PC-3 (cell line): ENCODE measurements around the gene TMUB1. TPM values are rescaled to one million over a fixed set of nuclear protein-coding genes. Genes with fewer than 3 reads are reported as not detected.
A peak's percentile ranks its signal among the peaks of the same experiment; 100 is the strongest.

Experiments
- ATAC-seq: fragments of 200-7000 bp; cut with Tn5 transposase; 2 replicates; pipeline ENCODE4 v1.9.1; 2020; ENCODE audit warnings: mild to moderate bottlenecking, moderate library complexity
- BruUV-seq: library from RNA; stranded (reverse); fragments of 400-500 nt; replicated peaks from 2 replicates; lab custom pipeline; 2021; lab: Mats Ljungman, UMichigan
- CTCF ChIA-PET: fragments of 300-600 bp; sonication (Branson Sonifier 250); formaldehyde crosslinking; loops from one replicate; lab custom pipeline; 2022; ENCODE audit warnings: antibody characterized with exemption; lab: Charles Lee
- POLR2A ChIA-PET: fragments of 300-600 bp; sonication (Branson Sonifier 250); formaldehyde crosslinking; loops from one replicate; lab custom pipeline; 2022; ENCODE audit warnings: antibody characterized with exemption; ENCODE audit not compliant: unreplicated experiment; lab: Charles Lee
- DNase-seq: peaks from one replicate; pipeline ENCODE4 v3.0.0-alpha.2; 2015
- H2AFZ ChIP-seq: fragments of 300-600 bp; sonication (generic); 2 replicates; pipeline ENCODE4 v1.6.0; 2016; ENCODE audit warnings: antibody characterized with exemption, low read length
- H3F3A ChIP-seq: fragments of 300-600 bp; sonication (generic); one replicate; pipeline ENCODE4 v1.6.0; 2017; ENCODE audit warnings: antibody characterized with exemption, low read length, control low read depth, mild to moderate bottlenecking; ENCODE audit not compliant: unreplicated experiment
- H3K27ac ChIP-seq: fragments of 300-600 bp; sonication (generic); 2 replicates; pipeline ENCODE4 v1.5.1; 2016; ENCODE audit warnings: mild to moderate bottlenecking, low read length
- H3K27me3 ChIP-seq: fragments of 300-600 bp; sonication (generic); 2 replicates; pipeline ENCODE4 v1.6.1; 2016; ENCODE audit warnings: low read length, mixed read lengths
- H3K36me3 ChIP-seq: fragments of 300-600 bp; sonication (generic); 2 replicates; pipeline ENCODE4 v1.6.1; 2016; ENCODE audit warnings: low read depth, mixed run types, low read length, mixed read lengths
- H3K4me1 ChIP-seq: fragments of 300-600 bp; sonication (generic); 2 replicates; pipeline ENCODE4 v1.5.1; 2016; ENCODE audit warnings: low read length; ENCODE audit not compliant: insufficient read depth
- H3K4me2 ChIP-seq: fragments of 300-600 bp; sonication (generic); 2 replicates; pipeline ENCODE4 v1.6.0; 2016; ENCODE audit warnings: low read length
- H3K4me3 ChIP-seq: fragments of 300-600 bp; sonication (generic); 2 replicates; pipeline ENCODE4 v1.5.1; 2016; ENCODE audit warnings: mild to moderate bottlenecking, low read length, mixed read lengths
- H3K79me2 ChIP-seq: fragments of 300-600 bp; sonication (generic); 2 replicates; pipeline ENCODE4 v1.6.1; 2017; ENCODE audit warnings: low read length, mixed read lengths
- H3K9ac ChIP-seq: fragments of 300-600 bp; sonication (generic); 2 replicates; pipeline ENCODE4 v1.6.0; 2016; ENCODE audit warnings: mild to moderate bottlenecking, low read length
- H3K9me2 ChIP-seq: fragments of 300-600 bp; sonication (generic); replicated peaks from 2 replicates; pipeline ENCODE4 v1.6.1; 2016; ENCODE audit warnings: mixed run types, low read length, mixed read lengths
- H3K9me3 ChIP-seq: fragments of 300-600 bp; sonication (generic); 2 replicates; pipeline ENCODE4 v1.6.1; 2016; ENCODE audit warnings: low read length, mixed read lengths
- H4K20me1 ChIP-seq: fragments of 300-600 bp; sonication (generic); 2 replicates; pipeline ENCODE4 v1.6.1; 2016; ENCODE audit warnings: low read length, mixed read lengths
- CTCF ChIP-seq: fragments of 300-600 bp; sonication (generic); conservative IDR thresholded peaks from 2 replicates; pipeline ENCODE4 v1.5.1; 2017; ENCODE audit warnings: antibody characterized with exemption, low read depth, mild to moderate bottlenecking, low read length
- EZH2 ChIP-seq: fragments of 300-600 bp; sonication (generic); IDR thresholded peaks from one replicate; pipeline ENCODE4 v1.6.1; 2017; ENCODE audit warnings: antibody characterized with exemption, mild to moderate bottlenecking, low read length; ENCODE audit not compliant: unreplicated experiment
- EZH2phosphoT487 ChIP-seq: fragments of 300-600 bp; sonication (generic); IDR thresholded peaks from 2 replicates; pipeline ENCODE4 v1.6.1; 2018; ENCODE audit warnings: mild to moderate bottlenecking, antibody characterized with exemption, low read length, borderline replicate concordance
- intact Hi-C: fragments of 100-400 bp; cut with micrococcal nuclease; formaldehyde crosslinking; loops from 2 replicates; pipeline ENCODE4 v1.9.0; 2023
- total RNA-seq: library from RNA; depleted of rRNA; stranded (reverse); fragments of >200 nt; gene quantifications from 2 replicates; pipeline ENCODE4 v1.2.3, GENCODE V29; 2014

TMUB1 gene
- total RNA-seq, 1 experiment from 2014 or later: 52.1 TPM

GRCh38 chr7:151058781-151059366 lies 24.4 kb downstream of the TMUB1 start:
- peaks cover 32% of the 10 kb centered on the region for H3K79me2 ChIP-seq
- POLR2A ChIA-PET: interaction anchor here (0.6 kb wide), 1 partner anchor 57 kb away, joined by 3 read pairs; no protein-coding TSS in a partner anchor

GRCh38 chr7:151057989-151058780 lies 25.1 kb downstream of the TMUB1 start:
- BruUV-seq: TSS peak; percentile 75
- H3K27me3 ChIP-seq: no peaks in the 10 kb centered on the region
- H3K27ac ChIP-seq: peak overlapping the region; percentile 67
- ChIA-PET POLR2A (interaction anchor here (0.6 kb wide), 1 partner anchor 57 kb away, joined by 3 read pairs; no protein-coding TSS in a partner anchor), CTCF (no interaction called here)
- peaks cover 27% of the 10 kb centered on the region for H3K79me2 ChIP-seq
- peak overlapping the region; percentile 82 for H2AFZ ChIP-seq
- no peaks in the 10 kb centered on the region for H3K36me3 ChIP-seq
- H3F3A ChIP-seq: no peaks in the 10 kb centered on the region
- no peaks in the 10 kb centered on the region for H3K9me3 ChIP-seq
- no peaks in the 10 kb centered on the region for H4K20me1 ChIP-seq
- peak overlapping the region; percentile 86 for H3K4me3 ChIP-seq
- no peaks in the 10 kb centered on the region for H3K9me2 ChIP-seq
- peak overlapping the region; percentile 89 for H3K9ac ChIP-seq
- DNase-seq (peak; percentile 98), ATAC-seq (peak; percentile 80)
- TF ChIP-seq EZH2phosphoT487: no peak
- no peak for TF ChIP-seq CTCF
- no peak for TF ChIP-seq EZH2
- H3K4me1 ChIP-seq: peaks cover 45% of the 10 kb centered on the region
- intact Hi-C loops: loop anchor here (1.0 kb wide), 3 partner anchors 22 to 30 kb away; partner anchors contain the start of genes ABCB8, AGAP3 and FASTK
- H3K4me2 ChIP-seq: peak overlapping the region; percentile 99

More at GRCh38 chr7:151058781-151059366, 24.4 kb downstream of the TMUB1 start:
- peak overlapping the region; percentile 82 for H2AFZ ChIP-seq
- CTCF ChIA-PET: no interaction called here
- peak; percentile 30 for DNase-seq
- intact Hi-C loops: loop anchor here (1.0 kb wide), 3 partner anchors 21 to 31 kb away; partner anchors contain the start of genes ABCB8, AGAP3 and FASTK
- H4K20me1 ChIP-seq: no peaks in the 10 kb centered on the region
- H3K36me3 ChIP-seq: no peaks in the 10 kb centered on the region
- H3K9ac ChIP-seq: peak overlapping the region; percentile 89
- BruUV-seq: TSS peak; percentile 63
- no peaks in the 10 kb centered on the region for H3K9me3 ChIP-seq
- H3K4me1 ChIP-seq: peaks cover 48% of the 10 kb centered on the region
- TF ChIP-seq EZH2phosphoT487 (no peak), CTCF (no peak), EZH2 (no peak)
- H3K9me2 ChIP-seq: no peaks in the 10 kb centered on the region
- peak overlapping the region; percentile 67 for H3K27ac ChIP-seq
- no peaks in the 10 kb centered on the region for H3F3A ChIP-seq
- H3K4me3 ChIP-seq: peak overlapping the region; percentile 86
- no peaks in the 10 kb centered on the region for H3K27me3 ChIP-seq
- no peak for ATAC-seq
- H3K4me2 ChIP-seq: peak overlapping the region; percentile 99
